Astrocyte (in vitro differentiated cells and primary cell): ENCODE measurements around the gene FAM168A.

Source experiments
- CTCF ChIP-seq: IDR thresholded peaks from 2 replicates; pipeline ENCODE4 v1.5.1; 2011; ENCODE audit warnings: low read depth, mild to moderate bottlenecking, inconsistent platforms, low read length, moderate library complexity; ENCODE audit not compliant: insufficient read depth
- EZH2 ChIP-seq: IDR thresholded peaks from 2 replicates; pipeline ENCODE4 v1.6.1; 2012; ENCODE audit warnings: mild to moderate bottlenecking, low read length, inconsistent platforms; ENCODE audit not compliant: insufficient read depth

- no peak for TF ChIP-seq CTCF
- TF ChIP-seq EZH2: no peak
Measured at GRCh38 chr11:73382183-73382582, 215.7 kb downstream of the FAM168A start.
